Stimulated activated CD4-positive, alpha-beta T cell treated with anti-CD3 and anti-CD28 coated beads, Interleukin-4, amount 100 ng/mL, for 24 hours (primary cell): Measurements from ENCODE around the gene SLCO3A1.
A peak's percentile ranks its signal among the peaks of the same experiment; 100 is the strongest.

Experiments
- DNase-seq: peaks from one replicate; pipeline ENCODE4 v3.0.0-alpha.2; 2020

SLCO3A1 gene

GRCh38 chr15:92011611-92012367 lies 158.3 kb downstream of the SLCO3A1 start:
- DNase-seq: peak; percentile 38

- DNase-seq: peak; percentile 43
Observed at GRCh38 chr15:92012368-92012629, 158.8 kb downstream of the SLCO3A1 start.

GRCh38 chr15:92012881-92013280 lies 159.4 kb downstream of the SLCO3A1 start:
- DNase-seq: no peak

- DNase-seq: no peak
Observed at GRCh38 chr15:92014281-92015030, 160.9 kb downstream of the SLCO3A1 start.

- no peak for DNase-seq
Observed at GRCh38 chr15:92017882-92018534, 164.5 kb downstream of the SLCO3A1 start.

- no peak for DNase-seq
Observed at GRCh38 chr15:92018535-92019239, 165.2 kb downstream of the SLCO3A1 start.

- no peak for DNase-seq
Observed at GRCh38 chr15:92019706-92020105, 166.2 kb downstream of the SLCO3A1 start.

- DNase-seq: no peak
Observed at GRCh38 chr15:92020207-92020606, 166.7 kb downstream of the SLCO3A1 start.

- DNase-seq: no peak
Observed at GRCh38 chr15:92020804-92021203, 167.3 kb downstream of the SLCO3A1 start.

- no peak for DNase-seq
Observed at GRCh38 chr15:92021792-92022191, 168.3 kb downstream of the SLCO3A1 start.

GRCh38 chr15:92023965-92024364 lies 170.5 kb downstream of the SLCO3A1 start:
- no peak for DNase-seq

- no peak for DNase-seq
Observed at GRCh38 chr15:92025706-92026270, 172.3 kb downstream of the SLCO3A1 start.

GRCh38 chr15:92028389-92028724 lies 174.8 kb downstream of the SLCO3A1 start:
- no peak for DNase-seq

- DNase-seq: no peak
Observed at GRCh38 chr15:92029767-92030166, 176.3 kb downstream of the SLCO3A1 start.

- DNase-seq: no peak
Observed at GRCh38 chr15:92033314-92033713, 179.8 kb downstream of the SLCO3A1 start.

GRCh38 chr15:92033723-92034122 lies 180.2 kb downstream of the SLCO3A1 start:
- no peak for DNase-seq

- no peak for DNase-seq
Observed at GRCh38 chr15:92034227-92034626, 180.7 kb downstream of the SLCO3A1 start.

- no peak for DNase-seq
Observed at GRCh38 chr15:92035551-92035950, 182.0 kb downstream of the SLCO3A1 start.

- DNase-seq: no peak
Observed at GRCh38 chr15:92035961-92036360, 182.5 kb downstream of the SLCO3A1 start.

GRCh38 chr15:92037491-92037890 lies 184.0 kb downstream of the SLCO3A1 start:
- no peak for DNase-seq

GRCh38 chr15:92040350-92040749 lies 186.8 kb downstream of the SLCO3A1 start:
- DNase-seq: no peak

GRCh38 chr15:92041371-92041770 lies 187.9 kb downstream of the SLCO3A1 start:
- no peak for DNase-seq

GRCh38 chr15:92043283-92043682 lies 189.8 kb downstream of the SLCO3A1 start:
- no peak for DNase-seq
